ENCODE data around the gene TMPRSS3.

The TMPRSS3 gene

GRCh38 chr21:42390193-42390592 is 5.7 kb downstream of the TMPRSS3 start:
- no peak for TF ChIP-seq CTCF (IDR thresholded peaks at IDR 0.05)

GRCh38 chr21:42389449-42389835 is 6.4 kb downstream of the TMPRSS3 start:
- TF ChIP-seq CTCF (IDR thresholded peaks at IDR 0.05), result no peak

- TF ChIP-seq CTCF (IDR thresholded peaks at IDR 0.05), result no peak
Observed at GRCh38 chr21:42388740-42389448, 7.0 kb downstream of the TMPRSS3 start.

GRCh38 chr21:42387843-42388340 is 8.0 kb downstream of the TMPRSS3 start:
- no peak for TF ChIP-seq CTCF (IDR thresholded peaks at IDR 0.05)

- TF ChIP-seq CTCF (IDR thresholded peaks at IDR 0.05), result no peak
Observed at GRCh38 chr21:42387164-42387563, 8.7 kb downstream of the TMPRSS3 start.

GRCh38 chr21:42386034-42386591 is 9.7 kb downstream of the TMPRSS3 start:
- TF ChIP-seq CTCF (IDR thresholded peaks at IDR 0.05), result no peak

- TF ChIP-seq CTCF (IDR thresholded peaks at IDR 0.05), result no peak
Observed at GRCh38 chr21:42385619-42386018, 10.2 kb downstream of the TMPRSS3 start.
